Measurements from ENCODE around the gene TNPO3. TPM values are rescaled to one million over a fixed set of nuclear protein-coding genes. Genes with fewer than 3 reads are reported as not detected.

Gene TNPO3
- total and polyA plus RNA-seq, 7 donors = 22.6 to 62.1 (median 37.0) TPM

GRCh38 chr7:128955981-128956380 lies 98.9 kb downstream of the TNPO3 start:
- Histone ChIP-seq H3K4me1 (no peaks in the 10 kb centered on the region), H3K9me3 (no peaks in the 10 kb centered on the region), H3K36me3 (ENCODE audit: insufficient read depth in 1 of 2, low read depth in 1 of 2) (peaks cover 12 to 85% of the 10 kb centered on the region in 2 donors), H3K4me3 (no peak overlapping the region), H3K27ac (no peak overlapping the region), H3K27me3 (ENCODE audit: insufficient read depth in 3 of 3, low read length in 2 of 3) (no peaks in the 10 kb centered on the region)
- TF ChIP-seq CTCF (IDR thresholded peaks at IDR 0.05) = no peak
- ATAC-seq = no peak
- no peak for DNase-seq
- intact Hi-C loops (cut with DNase I) = no loop called here

DNA sequence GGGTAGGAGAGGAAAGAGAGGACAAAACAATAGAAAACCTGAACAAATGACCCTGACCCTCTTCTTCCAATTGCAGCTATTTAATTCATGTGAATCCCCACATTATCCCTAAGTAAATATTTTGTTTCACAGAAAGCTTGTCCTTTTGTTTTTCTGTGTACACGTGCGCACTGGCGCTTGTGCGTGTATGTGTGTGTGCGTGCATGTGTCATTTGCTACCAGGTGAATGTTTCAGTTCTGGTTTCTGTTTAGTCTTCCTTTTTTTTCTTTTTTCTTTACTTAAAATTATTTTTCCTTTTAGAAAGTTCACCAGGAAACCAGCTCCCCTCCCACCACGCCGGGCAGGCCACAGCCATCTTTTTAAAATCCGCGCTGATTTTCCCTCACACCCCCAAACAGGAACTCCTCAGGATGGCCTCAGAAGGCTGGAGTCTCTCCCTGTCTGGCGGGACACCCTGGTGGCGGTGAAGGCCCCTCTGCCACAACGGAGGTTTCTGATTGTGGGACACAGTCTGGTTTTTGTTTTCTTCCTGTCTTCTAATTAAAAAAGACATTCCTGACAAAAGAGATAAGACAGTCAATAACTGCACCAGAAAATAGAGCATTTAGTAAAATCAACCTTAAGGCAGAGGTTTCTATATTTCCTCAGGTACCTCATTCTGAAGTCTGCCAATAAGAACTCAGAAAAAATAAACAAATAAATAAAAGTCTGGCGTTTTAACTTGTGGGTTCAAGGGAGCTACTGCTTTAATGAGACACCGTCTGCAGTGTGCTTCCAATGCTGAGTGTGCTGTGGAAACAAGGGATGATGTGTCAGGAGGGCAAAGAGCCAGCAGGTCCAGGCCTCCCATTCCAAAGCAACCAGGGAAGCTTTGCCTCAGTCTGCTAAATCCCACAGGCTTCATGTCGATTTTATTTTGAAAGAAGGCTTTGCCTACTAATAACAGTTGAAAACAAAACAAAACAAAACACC lies 99.8 kb downstream of the TNPO3 start:
- DNase-seq = no peak

DNA sequence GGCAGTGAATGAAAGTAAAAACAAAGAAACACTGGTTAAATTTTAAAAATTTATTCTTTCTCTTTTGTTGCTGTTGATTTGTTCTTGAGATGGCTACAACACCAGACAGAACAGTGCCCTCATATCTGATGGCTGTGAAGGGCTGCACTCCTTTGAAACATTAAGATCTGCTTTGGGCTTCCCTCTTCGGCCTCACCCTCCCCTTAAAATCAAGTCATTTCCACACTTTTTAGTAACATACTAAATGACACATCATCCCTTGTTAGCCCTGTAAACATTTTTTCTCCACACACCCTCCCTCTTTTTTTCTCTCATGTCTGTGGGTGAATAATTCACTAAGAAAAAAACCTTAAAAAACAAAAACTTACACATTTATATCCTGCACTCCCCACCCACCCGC lies 100.8 kb downstream of the TNPO3 start:
- Histone ChIP-seq H3K9me3 (no peaks in the 10 kb centered on the region), H3K4me1 (no peaks in the 10 kb centered on the region), H3K27me3 (ENCODE audit: insufficient read depth in 3 of 3, low read length in 2 of 3) (no peaks in the 10 kb centered on the region), H3K4me3 (no peak overlapping the region), H3K36me3 (ENCODE audit: insufficient read depth in 1 of 2, low read depth in 1 of 2) (peaks cover 12 to 70% of the 10 kb centered on the region in 2 donors), H3K27ac (no peak overlapping the region)
- DNase-seq (no peak), ATAC-seq (no peak)
- no peak for TF ChIP-seq CTCF (IDR thresholded peaks at IDR 0.05)
- intact Hi-C loops (cut with DNase I) = no loop called here
- WGBS, 3 donors = 84 to 89% (median 88%) methylated on average over 2 of the region's 2 CpGs

More for the DNA sequence above, 99.8 kb downstream of the TNPO3 start:
- Histone ChIP-seq H3K4me1 (no peaks in the 10 kb centered on the region), H3K27ac (no peak overlapping the region), H3K4me3 (no peak overlapping the region), H3K36me3 (ENCODE audit: insufficient read depth in 1 of 2, low read depth in 1 of 2) (peaks cover 12 to 80% of the 10 kb centered on the region in 2 donors), H3K27me3 (ENCODE audit: insufficient read depth in 3 of 3, low read length in 2 of 3) (no peaks in the 10 kb centered on the region), H3K9me3 (no peaks in the 10 kb centered on the region)
- WGBS, 3 donors = 73 to 77% (median 74%) methylated on average over 15 of the region's 15 CpGs
- no peak for TF ChIP-seq CTCF (IDR thresholded peaks at IDR 0.05)
- intact Hi-C loops (cut with DNase I) = no loop called here
- ATAC-seq = no peak

- DNase-seq (no peak), ATAC-seq (no peak)
- intact Hi-C loops (cut with DNase I) = no loop called here
- 66 to 69% (median 67%) methylated on average over 5 of the region's 5 CpGs for WGBS, 3 donors
- H3K9me3 ChIP-seq = no peaks in the 10 kb centered on the region
- H3K36me3 ChIP-seq (ENCODE audit: insufficient read depth in 1 of 2, low read depth in 1 of 2) = peaks cover 12 to 42% of the 10 kb centered on the region in 2 donors
- no peak overlapping the region for H3K4me3 ChIP-seq
- TF ChIP-seq CTCF (IDR thresholded peaks at IDR 0.05) = no peak
- no peaks in the 10 kb centered on the region for H3K4me1 ChIP-seq
- H3K27ac ChIP-seq = no peak overlapping the region
- no peaks in the 10 kb centered on the region for H3K27me3 ChIP-seq (ENCODE audit: insufficient read depth in 3 of 3, low read length in 2 of 3)
Observed at GRCh38 chr7:128951296-128951695, 103.6 kb downstream of the TNPO3 start.
